AG04450 (cell line): Measurements from ENCODE around the gene HILPDA. TPM values are rescaled to one million over a fixed set of nuclear protein-coding genes. Genes with fewer than 3 reads are reported as not detected.

Experiments
- CTCF ChIA-PET: fragments of 300-600, 350-600 bp; formaldehyde crosslinking; extraction: SDS; loops from one replicate; lab custom pipeline; 2022; ENCODE audit warnings: antibody characterized with exemption, inconsistent platforms; lab: Charles Lee
- POLR2A ChIA-PET: fragments of 350-600 bp; formaldehyde crosslinking; extraction: SDS; loops from one replicate; lab custom pipeline; 2021; ENCODE audit warnings: antibody characterized with exemption, inconsistent platforms; lab: Yijun Ruan, JAX
- DNase-seq: peaks from one replicate; pipeline ENCODE4 v3.0.0-alpha.2; 2011; ENCODE audit warnings: low read depth, low spot score
- H3K27ac ChIP-seq: one replicate; pipeline ENCODE4 v1.5.1; 2012; ENCODE audit warnings: low read depth, low read length, control low read depth
- H3K27me3 ChIP-seq: one replicate; pipeline ENCODE4 v1.6.0; 2012; ENCODE audit warnings: low read length; ENCODE audit not compliant: control insufficient read depth, insufficient read depth
- H3K4me3 ChIP-seq: 2 replicates; pipeline ENCODE4 v1.5.1; 2011; ENCODE audit warnings: mild to moderate bottlenecking, low read depth, low read length, control low read depth
- H3K9me3 ChIP-seq: 2 replicates; pipeline ENCODE4 v1.5.1; 2012; ENCODE audit warnings: low read length; ENCODE audit not compliant: control insufficient read depth, insufficient read depth
- CTCF ChIP-seq: IDR thresholded peaks from 2 replicates; pipeline ENCODE4 v1.5.1; 2011; ENCODE audit warnings: low read depth, low read length, control low read depth, inconsistent platforms
- polyA plus RNA-seq: library from polyadenylated mRNA; depleted of rRNA; stranded (reverse); fragments of >200 nt; gene quantifications from 2 replicates; pipeline ENCODE4 v1.2.3, GENCODE V29; 2011

The HILPDA gene
- polyA plus RNA-seq, 1 experiment, result 15.9 TPM

GRCh38 chr7:128422842-128423241 lies 32.8 kb upstream of the HILPDA start:
- no peak overlapping the region for H3K27ac ChIP-seq
- H3K4me3 ChIP-seq, result no peak overlapping the region
- DNase-seq, result no peak
- TF ChIP-seq CTCF, result no peak
- no peaks in the 10 kb centered on the region for H3K9me3 ChIP-seq
- POLR2A ChIA-PET, result no interaction called here
- H3K27me3 ChIP-seq, result peaks cover 10% of the 10 kb centered on the region
- CTCF ChIA-PET, result interaction anchor here (0.7 to 6.5 kb wide), 3 partner anchors 19 to 74 kb away, joined by 3 to 59 read pairs (median 4); no protein-coding TSS in a partner anchor

GRCh38 chr7:128424686-128425275 lies 30.9 kb upstream of the HILPDA start:
- no peak overlapping the region for H3K27ac ChIP-seq
- POLR2A ChIA-PET, result interaction anchor here (1.1 kb wide), 2 partner anchors 15 to 31 kb away, joined by 4 to 5 read pairs; partner anchors contain the start of genes HILPDA and IMPDH1
- TF ChIP-seq CTCF, result no peak
- CTCF ChIA-PET, result interaction anchor here (0.7 to 6.5 kb wide), 23 partner anchors 10 to 117 kb away, joined by 3 to 330 read pairs (median 10); partner anchors contain the start of genes HILPDA, IMPDH1, METTL2B and RBM28
- H3K4me3 ChIP-seq, result no peak overlapping the region
- peaks cover under 1% of the 10 kb centered on the region for H3K27me3 ChIP-seq
- H3K9me3 ChIP-seq, result no peaks in the 10 kb centered on the region
- DNase-seq, result no peak

- peak; percentile 97 for TF ChIP-seq CTCF
- no peak overlapping the region for H3K27ac ChIP-seq
- POLR2A ChIA-PET, result interaction anchor here (1.1 kb wide), 2 partner anchors 16 to 30 kb away, joined by 4 to 5 read pairs; partner anchors contain the start of genes HILPDA and IMPDH1
- H3K27me3 ChIP-seq, result no peaks in the 10 kb centered on the region
- DNase-seq, result peak; percentile 16
- no peak overlapping the region for H3K4me3 ChIP-seq
- CTCF ChIA-PET, result interaction anchor here (0.8 to 6.5 kb wide), 22 partner anchors 9 to 458 kb away, joined by 3 to 330 read pairs (median 12); partner anchors contain the start of genes HILPDA, IMPDH1, METTL2B and RBM28
- H3K9me3 ChIP-seq, result no peaks in the 10 kb centered on the region
Observed at GRCh38 chr7:128425850-128426249, 29.8 kb upstream of the HILPDA start.

GRCh38 chr7:128427289-128427891 lies 28.3 kb upstream of the HILPDA start:
- peak; percentile 68 for TF ChIP-seq CTCF
- CTCF ChIA-PET, result interaction anchor here (0.6 to 6.5 kb wide), 24 partner anchors 8 to 456 kb away, joined by 3 to 330 read pairs (median 10); partner anchors contain the start of genes HILPDA, IMPDH1, METTL2B and RBM28
- Histone ChIP-seq H3K4me3 (no peak overlapping the region), H3K27ac (no peak overlapping the region), H3K9me3 (no peaks in the 10 kb centered on the region), H3K27me3 (peaks cover 4% of the 10 kb centered on the region)
- DNase-seq, result no peak
- POLR2A ChIA-PET, result interaction anchor here (0.7 to 1.4 kb wide), 3 partner anchors 28 to 34 kb away, joined by 3 to 8 read pairs (median 3); partner anchors contain the start of gene HILPDA
